H1 (cell line): ENCODE data around the gene ATP1B3. TPM values are rescaled to one million over a fixed set of nuclear protein-coding genes. Genes with fewer than 3 reads are reported as not detected.

ENCODE experiments used
- CEBPB ChIP-seq: IDR thresholded peaks from 2 replicates; pipeline ENCODE4 v1.6.1; 2012; ENCODE audit warnings: low read depth, low read length
- CHD7 ChIP-seq: fragments of 300-600 bp; sonication (generic); IDR thresholded peaks from 2 replicates; pipeline ENCODE4 v1.7.1; 2012; ENCODE audit warnings: low read length, moderate library complexity, mild to moderate bottlenecking, inconsistent platforms; ENCODE audit not compliant: insufficient replicate concordance
- HDAC2 ChIP-seq, 2 experiments: fragments of 300-600 bp in 1 of 2; sonication (generic) in 1 of 2; IDR thresholded peaks; 2 replicates each; pipeline ENCODE4 v1.6.1; 2011 to 2012; ENCODE audit warnings: low read depth in 2 of 2, low read length in 2 of 2, mild to moderate bottlenecking in 2 of 2, moderate library complexity in 2 of 2, borderline replicate concordance in 1 of 2, inconsistent platforms in 1 of 2
- POLR2A ChIP-seq, 2 experiments: IDR thresholded peaks; 1 replicate in 1 of 2; 2 replicates in 1 of 2; pipeline ENCODE4 v1.6.1; 2011; ENCODE audit warnings: low read depth in 2 of 2, low read length in 2 of 2, mild to moderate bottlenecking in 2 of 2; ENCODE audit errors: control extremely low read depth in 1 of 2
- POU5F1 ChIP-seq: IDR thresholded peaks from 2 replicates; pipeline ENCODE4 v1.6.1; 2011; ENCODE audit warnings: low read depth, mild to moderate bottlenecking, low read length, moderate library complexity
- SIX5 ChIP-seq: IDR thresholded peaks from 2 replicates; pipeline ENCODE4 v1.6.1; 2011; ENCODE audit warnings: mild to moderate bottlenecking, low read depth, low read length
- TEAD4 ChIP-seq: IDR thresholded peaks from 2 replicates; pipeline ENCODE4 v1.6.1; 2012; ENCODE audit warnings: low read depth, low read length, inconsistent platforms, mixed read lengths
- USF2 ChIP-seq: IDR thresholded peaks from 2 replicates; pipeline ENCODE4 v1.6.1; 2011; ENCODE audit warnings: low read length, improper control_type of control experiment
- polyA plus RNA-seq, 7 experiments: library from polyadenylated mRNA; depleted of rRNA in 3 of 7; stranded (reverse) in 5 of 7; unstranded in 2 of 7; fragments of >200 nt in 5 of 7; fragments of 200-250 nt in 2 of 7; gene quantifications; 1 replicate in 5 of 7; 2 replicates in 1 of 7; 4 replicates in 1 of 7; pipeline versions ENCODE4 v1.2.1 to v1.2.3, GENCODE V29; 2011 to 2013; ENCODE audit warnings: missing spikeins in 2 of 7, mixed read lengths in 2 of 7
- total RNA-seq: library from RNA; stranded (reverse); fragmentation: NEBNext Ultra II Directional; extraction: Animal tissue kit (Norgen Biotek cat#: 25700); gene quantifications from 2 replicates; pipeline ENCODE4 v1.2.1, GENCODE V29; 2021

Gene ATP1B3
- total and polyA plus RNA-seq, 2 of the 8 experiments (the other 6 are each of a cell fraction or from before 2014, with no cell fraction given) = 233 to 342 TPM

GRCh38 chr3:141950572-141951493 lies 74.4 kb downstream of the ATP1B3 start (continued):
- TF ChIP-seq CHD7 = no peak
- no peak for TF ChIP-seq CEBPB
- TF ChIP-seq HDAC2 (IDR thresholded peaks at IDR 0.05; ENCODE audit: borderline replicate concordance in 1 of 2, low read depth in 2 of 2, low read length in 2 of 2) = no peak
- no peak for TF ChIP-seq SIX5
- no peak for TF ChIP-seq USF2
- TF ChIP-seq POU5F1 = no peak
- TF ChIP-seq TEAD4 = no peak
- TF ChIP-seq POLR2A (IDR thresholded peaks at IDR 0.05; ENCODE audit: control extremely low read depth in 1 of 2, low read depth in 2 of 2, low read length in 2 of 2) = no peak
